Measurements from ENCODE around the gene PACRG.
"Not testable (repeated sequence)": the region's sequence is repeated elsewhere in the genome, so short reads cannot be mapped to it uniquely, and the experiment has no call there.

Gene PACRG

DNA sequence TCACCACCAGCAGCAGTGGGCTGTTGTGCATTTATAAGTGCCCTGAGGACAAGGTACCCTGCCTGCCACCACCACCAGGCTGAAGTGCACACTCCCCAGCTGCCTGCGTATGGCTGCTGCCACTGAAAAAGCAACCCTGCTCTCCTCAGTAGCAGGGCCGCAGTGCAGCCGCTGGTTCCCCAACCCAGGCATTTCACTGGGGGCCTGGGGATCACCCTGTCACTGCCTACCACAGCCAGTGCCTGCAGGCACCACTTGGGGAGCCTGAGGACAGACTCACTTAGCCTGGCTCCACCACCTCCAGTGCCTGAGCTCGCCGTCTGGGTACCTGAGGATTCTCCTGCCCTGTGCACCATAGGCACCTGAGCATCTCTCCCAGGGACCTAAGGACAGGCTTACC is 215.6 kb downstream of the PACRG start:
- no peak for DNase-seq (ENCODE audit: low read depth)

DNA sequence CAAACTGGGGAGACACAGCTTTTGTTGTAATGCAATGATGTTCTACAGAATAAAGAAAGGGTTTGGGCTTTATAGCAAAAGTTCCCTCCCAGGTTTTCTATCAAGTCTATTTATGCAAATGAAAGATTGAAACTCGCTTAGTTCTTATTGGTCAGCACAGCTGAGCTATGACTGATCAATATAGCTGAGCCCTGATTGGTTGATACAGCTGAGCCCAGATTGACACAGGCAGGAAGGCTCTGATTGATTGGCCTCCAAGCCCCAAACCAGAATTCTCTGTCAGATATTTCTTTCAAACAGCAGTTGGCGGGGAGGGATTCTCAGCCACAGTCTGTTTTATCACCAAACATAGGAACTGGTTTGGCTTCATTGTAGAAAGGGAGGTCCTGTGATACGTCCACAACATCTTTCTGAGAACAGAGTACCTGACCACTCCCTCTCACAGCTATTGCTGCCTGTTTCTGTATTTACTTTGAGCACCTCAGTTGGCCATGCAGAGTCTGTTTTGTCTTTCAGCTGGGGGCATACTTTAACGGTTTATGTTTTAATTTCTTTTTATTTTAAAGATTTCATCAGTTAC is 223.5 kb downstream of the PACRG start:
- DNase-seq (ENCODE audit: low read depth), result no peak

DNA sequence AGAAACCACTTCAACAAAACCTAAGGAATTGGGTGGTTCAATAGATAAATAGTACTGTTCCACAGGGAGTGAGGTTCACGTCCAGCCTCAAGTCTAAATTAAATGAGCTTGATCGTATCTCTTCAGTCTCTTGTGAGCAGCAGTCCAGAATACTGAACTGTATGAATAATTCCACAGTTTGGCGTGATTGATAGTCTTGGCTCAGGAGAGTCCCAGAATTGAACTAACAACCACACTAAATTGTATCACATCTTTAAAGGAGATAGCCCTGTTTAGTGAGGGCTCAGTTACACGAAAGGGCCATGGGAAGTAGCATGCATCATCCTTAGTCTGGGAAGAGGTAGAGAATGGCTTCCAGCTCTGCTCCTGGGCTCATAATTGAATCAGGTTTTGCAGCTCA is 224.6 kb downstream of the PACRG start:
- DNase-seq (ENCODE audit: low read depth), result no peak

DNA sequence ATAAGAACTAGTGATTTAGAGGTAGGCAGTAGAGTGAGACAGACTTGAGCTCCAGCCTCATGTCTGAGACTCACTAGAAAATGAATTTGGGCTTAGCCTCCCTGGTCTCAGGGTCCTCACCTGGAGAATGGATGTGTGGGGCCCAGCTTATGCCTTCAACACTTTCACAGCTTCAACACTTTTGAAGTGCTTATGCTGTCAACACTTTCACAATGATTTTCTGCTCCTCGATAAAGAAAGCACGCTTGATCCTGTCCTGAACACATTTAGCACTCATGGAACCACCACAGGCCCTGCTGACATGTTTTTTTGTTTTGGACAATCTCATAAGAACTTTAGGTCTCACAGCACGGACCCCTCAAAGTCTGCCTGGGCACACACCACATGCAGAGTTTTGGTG is 229.3 kb downstream of the PACRG start:
- no peak for DNase-seq (ENCODE audit: low read depth)

DNA sequence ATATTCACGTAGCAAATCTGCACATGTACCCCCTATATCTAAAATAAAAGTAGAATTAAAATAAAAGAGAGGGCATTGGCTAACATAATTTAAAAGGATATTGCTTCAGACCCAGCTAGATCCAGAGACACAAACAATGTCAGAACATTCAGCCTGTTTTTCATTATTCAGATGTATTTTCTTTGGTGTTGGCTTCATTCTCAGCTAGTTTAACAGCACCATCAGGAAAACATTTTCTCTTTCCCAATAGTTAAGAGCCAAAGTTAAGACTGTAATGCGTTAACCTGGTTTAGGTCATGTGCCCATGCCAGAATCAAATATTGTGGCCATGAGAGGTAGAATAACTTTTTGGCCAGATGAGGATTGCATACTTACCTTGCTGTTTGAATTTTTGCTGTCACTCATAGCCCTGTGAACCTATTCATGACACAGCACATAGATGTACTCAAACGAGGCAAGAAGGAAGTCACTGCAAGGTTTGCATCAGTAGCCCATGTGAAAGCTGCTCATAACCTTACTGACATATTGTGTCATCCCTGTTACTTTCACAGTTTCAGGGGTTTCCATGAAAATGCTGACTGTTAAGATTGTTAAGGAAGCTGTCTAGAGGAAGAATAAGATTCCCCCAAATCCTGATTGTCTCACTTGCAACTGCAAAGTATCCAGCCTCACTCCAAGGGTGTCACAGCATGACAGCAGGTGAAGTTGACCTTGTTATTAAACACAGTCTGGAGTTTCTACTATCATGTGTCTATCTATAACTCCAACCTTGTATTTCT is 233.1 kb downstream of the PACRG start:
- no peak for DNase-seq (ENCODE audit: low read depth)

DNA sequence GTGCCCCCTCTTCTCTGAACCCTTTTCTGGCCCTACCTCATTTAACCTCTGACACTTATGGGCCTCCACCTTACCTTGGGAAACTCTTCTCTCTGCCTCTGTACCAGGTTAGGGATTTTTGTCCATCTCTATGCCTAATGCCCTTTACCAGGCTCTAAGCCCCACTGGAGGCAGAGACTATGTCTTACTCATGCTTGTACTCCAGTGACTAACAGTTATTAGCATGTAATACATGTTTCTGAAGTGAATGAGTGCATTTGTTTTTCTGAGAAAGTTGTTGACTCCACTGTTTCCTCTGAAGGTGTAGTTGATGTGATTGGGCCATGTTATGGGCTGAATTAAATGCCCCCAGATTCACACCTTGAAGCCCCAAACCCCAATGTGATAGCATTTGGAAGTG is 234.3 kb downstream of the PACRG start:
- no peak for DNase-seq (ENCODE audit: low read depth)

DNA sequence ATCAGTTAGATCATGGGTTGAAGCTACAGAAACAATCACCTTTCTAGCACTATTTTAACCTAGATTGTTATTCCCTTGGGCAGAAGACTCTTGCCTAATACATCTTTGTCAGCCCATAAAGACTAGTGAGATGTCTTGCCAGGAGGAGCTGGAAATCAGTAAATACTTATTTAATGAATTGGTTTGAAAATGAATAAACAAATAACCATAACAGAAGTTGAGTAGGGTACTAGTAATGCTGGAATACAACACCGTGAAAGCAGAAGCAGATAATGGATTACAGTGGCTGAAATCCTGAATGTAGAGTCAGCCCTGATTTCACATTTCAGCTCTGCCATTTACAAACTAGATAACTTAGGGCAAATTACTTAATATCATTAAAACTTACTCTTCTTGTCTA is 236.1 kb downstream of the PACRG start:
- DNase-seq (ENCODE audit: low read depth), result no peak

DNA sequence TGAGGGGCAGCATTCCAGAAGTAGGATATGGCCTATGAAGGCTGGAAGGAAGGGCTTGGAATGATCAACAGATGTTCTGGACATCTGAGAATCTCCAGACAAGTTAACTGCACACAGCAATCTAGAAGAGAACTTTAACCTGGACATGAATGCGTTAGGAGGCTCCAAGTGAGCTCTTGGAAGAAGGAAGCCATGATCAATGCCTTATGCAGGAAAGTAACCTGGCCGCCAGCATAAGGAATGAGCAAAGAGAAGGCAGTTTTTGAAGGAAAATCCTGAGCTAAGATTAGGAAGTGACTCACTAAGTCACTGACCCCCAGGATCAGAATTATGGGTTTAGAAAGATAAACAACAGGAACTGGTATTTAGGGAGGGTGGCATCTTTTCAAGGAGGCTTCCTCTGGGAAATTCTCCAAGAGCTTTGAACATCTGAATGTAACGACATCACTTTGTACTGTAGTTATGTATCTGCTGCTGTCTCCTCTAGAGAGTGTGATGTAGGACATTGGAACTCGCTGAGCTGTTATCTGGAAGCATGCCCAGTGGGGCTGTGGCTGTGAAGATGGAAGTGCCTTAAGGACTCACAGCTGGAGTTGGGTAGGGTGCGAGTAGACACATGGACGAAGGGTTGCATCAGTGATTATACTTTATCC is 236.8 kb downstream of the PACRG start:
- no peak for DNase-seq (ENCODE audit: low read depth)

DNA sequence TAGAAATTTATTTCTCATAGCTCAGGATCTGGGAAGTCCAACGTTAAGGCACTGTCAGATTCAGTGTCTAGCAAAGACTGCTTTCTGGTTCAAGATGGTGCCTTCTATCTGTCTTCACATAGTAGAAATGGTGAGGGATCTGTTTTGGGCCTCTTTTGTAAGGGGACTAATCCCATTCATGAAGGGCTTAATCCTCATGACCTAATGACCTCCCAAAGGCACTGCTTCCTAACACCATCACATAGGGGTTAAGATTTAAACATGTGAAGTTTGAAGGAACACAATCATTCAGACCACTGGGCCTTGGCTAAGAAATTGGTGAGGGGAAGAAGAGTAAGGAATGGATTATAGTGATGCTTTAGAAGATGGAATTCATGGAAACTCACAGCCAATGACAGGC is 237.6 kb downstream of the PACRG start:
- no peak for DNase-seq (ENCODE audit: low read depth)

DNA sequence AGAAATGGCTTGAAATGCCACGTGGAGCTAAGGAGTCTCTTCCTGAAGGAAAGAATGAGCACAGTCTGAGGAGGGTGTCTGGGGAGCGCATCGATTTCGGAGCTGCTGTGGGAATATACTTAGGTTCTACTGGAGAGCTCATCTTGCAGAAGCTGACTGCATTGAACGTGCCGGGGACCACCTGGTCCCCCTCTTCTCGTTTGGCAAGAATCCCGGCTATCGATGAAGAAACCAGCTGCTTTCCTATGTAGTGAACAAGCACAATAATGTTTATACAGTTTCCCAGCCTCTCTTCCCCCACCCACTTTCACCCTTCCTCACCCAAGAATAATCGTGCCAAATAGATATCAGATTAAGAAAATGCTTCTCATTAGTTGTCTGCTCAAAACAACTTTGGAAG is 242.5 kb downstream of the PACRG start:
- DNase-seq (ENCODE audit: low read depth), result no peak

DNA sequence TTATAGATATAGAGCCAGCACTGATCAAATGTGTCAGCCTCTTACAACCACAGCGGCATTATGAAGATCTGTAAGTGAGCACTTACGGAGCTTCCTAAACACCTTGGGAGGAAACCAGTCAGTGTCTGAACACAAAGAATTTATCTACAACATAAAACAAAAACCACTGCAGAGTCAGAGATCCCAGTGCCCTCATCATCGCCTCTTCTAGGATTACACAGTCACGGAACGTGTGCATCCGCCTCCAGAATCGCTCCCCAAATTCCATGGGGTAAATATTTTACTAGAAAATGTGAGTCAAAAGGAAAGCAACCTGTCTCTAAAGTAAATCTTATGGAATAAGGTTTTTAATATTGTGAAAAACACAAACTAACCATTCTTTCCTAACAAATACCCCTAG is 243.6 kb downstream of the PACRG start:
- no peak for DNase-seq (ENCODE audit: low read depth)

DNA sequence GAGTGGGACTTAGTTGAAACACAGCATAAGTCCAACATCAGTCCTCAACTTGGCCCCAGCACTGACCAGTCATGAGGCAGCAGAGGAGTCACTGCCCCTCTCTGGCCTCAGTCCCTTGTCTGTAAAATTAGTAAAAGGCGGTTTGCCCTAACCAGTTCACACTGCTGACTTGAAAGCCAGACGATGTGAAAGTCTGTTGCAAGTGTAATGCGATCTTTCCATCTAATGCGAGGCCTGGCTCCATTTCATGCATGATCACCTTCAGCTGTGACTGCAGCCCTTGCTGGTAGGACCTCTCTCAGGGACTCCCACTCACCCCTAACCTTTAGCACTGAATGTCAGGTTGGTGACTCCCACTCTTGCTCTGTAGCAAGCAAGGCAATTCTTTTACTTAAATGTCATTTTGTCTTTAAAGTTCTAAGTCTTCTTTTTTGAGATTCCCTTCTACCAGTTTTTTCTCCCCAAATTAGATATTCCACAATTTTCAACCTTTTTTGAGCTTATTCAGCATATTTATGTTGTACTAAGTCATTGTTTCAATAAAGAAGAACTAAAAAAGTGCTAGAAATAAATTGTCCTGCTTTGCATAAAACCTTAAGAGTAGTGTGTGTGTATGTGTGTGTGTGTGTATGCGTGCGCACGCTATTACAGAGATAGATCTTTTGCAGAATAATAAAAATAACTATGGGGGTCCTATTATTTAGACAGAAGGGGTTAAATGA is 245.5 kb downstream of the PACRG start:
- no peak for DNase-seq (ENCODE audit: low read depth)

DNA sequence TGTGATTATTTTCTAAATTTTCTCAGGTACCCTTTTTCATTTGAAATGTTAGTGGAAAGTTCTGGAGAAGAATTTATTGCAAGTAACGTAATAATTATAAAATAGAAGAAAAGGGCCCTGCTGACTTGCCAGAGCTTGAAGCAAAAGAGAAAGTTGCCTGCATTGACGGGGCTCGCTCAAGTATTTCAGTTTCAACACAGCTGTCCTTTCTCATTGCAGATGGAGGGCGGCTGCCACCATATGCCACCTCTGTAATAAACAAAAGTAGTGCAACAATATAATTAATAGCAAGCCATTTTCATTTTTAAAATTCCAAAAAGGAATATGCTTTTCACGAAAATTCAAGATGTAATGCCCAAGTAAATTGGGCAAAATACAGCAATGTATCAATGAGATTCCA is 246.2 kb downstream of the PACRG start:
- no peak for DNase-seq (ENCODE audit: low read depth)

GRCh38 chr6:162974685-162975084 is 246.9 kb downstream of the PACRG start:
- DNase-seq (ENCODE audit: low read depth), result no peak

DNA sequence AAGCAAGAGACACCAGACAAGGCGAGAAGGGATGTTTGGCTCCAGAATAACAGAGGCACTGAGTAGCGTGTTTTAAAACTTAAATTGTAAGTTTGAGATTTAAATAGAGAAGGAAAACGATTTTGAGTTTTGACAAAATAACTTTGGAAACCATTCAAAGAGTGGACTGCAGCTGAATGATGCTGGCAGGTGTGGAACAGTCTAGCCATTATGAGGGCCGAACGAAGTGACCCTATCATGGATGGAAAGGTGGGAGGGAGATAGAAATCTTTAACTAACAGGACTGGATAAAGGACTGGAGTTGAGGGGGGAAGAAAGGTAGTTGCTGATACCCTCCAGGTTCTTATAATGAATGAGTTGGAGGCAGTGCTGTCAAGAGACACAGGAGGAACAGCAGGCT is 248.4 kb downstream of the PACRG start:
- DNase-seq (ENCODE audit: low read depth), result no peak

GRCh38 chr6:162983234-162983633 is 255.5 kb downstream of the PACRG start:
- DNase-seq (ENCODE audit: low read depth), result not testable (repeated sequence)

- DNase-seq (ENCODE audit: low read depth), result no peak
Measured at GRCh38 chr6:162998777-162999176, 271.0 kb downstream of the PACRG start.

GRCh38 chr6:162999575-163000285 is 272.0 kb downstream of the PACRG start:
- DNase-seq (ENCODE audit: low read depth), result no peak

GRCh38 chr6:163001330-163001729 is 273.6 kb downstream of the PACRG start:
- DNase-seq (ENCODE audit: low read depth), result no peak

GRCh38 chr6:163008186-163008585 is 280.4 kb downstream of the PACRG start:
- DNase-seq (ENCODE audit: low read depth), result no peak

DNA sequence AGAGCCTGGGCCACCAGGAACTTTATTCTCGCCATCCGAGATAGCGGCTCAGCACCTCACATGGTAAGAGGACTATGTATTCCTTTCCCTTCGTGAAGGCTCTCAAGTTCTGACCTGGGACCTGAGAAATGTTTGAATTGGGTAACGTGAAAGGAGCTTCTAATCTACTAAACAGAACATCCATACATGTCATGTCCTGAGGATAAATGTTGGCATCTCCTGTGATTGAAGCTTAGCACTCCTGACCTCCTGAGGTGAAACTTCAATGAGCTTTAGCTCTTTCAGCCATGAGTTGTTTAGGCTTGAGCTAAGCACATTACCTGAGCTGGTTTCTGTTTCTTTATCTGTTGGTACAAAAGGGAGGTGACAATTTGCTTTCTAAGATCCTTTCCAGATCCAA is 280.9 kb downstream of the PACRG start:
- DNase-seq (ENCODE audit: low read depth), result no peak

DNA sequence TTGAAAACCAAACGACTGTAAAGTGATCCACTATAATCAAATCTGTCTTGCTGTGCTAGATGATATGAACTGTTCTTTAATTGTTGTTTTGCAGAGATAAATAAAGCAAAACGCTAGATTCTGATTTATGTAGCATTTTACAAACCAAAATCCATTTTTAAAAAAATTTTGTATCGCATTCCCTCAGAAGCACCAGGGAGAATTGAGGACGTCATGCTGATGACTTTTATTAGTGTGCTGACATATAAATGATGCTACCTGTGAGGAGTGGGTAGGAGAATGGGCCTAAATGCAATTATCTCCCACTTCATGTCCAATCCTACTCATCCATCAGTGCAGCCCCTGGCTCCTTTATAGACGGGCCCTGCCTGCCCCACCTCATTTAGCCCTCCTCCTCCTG is 282.4 kb downstream of the PACRG start:
- no peak for DNase-seq (ENCODE audit: low read depth)

Measured in activated T-helper 1 cell treated with Interleukin-2 at 50 U/mL for 16 hours (primary cell).